ENCODE data around the gene NSFL1C.

Gene NSFL1C

DNA sequence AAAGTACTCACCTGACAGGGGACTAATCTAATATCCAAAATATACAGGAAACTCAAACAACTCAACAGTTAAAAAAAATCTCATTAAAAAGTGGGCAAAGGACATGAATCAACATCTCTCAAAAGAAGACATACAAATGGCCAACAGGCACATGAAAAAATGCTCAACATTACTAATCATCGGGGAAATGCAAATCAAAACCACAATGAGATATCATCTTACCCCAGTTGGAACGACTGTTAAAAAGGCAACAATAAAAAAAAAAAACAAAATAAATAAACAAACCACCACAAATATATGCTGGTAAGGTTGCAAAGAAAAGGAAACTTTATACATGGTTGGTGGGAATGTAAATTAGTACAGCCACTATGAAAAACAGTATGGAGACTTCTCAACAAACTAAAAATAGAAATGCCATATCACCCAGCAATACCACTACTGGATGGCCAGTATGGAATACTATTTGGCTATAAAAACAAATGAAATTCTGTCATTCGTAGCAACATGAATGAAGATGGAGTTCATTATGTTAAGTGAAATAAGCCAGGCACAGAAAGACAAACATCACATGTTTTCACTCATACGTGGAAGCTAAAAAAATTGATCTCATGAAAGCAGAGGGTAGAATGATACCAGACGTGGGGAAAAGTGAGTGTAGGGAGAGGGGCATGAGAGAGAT is 17.9 kb upstream of the NSFL1C start:
- DNase-seq, result no peak

DNA sequence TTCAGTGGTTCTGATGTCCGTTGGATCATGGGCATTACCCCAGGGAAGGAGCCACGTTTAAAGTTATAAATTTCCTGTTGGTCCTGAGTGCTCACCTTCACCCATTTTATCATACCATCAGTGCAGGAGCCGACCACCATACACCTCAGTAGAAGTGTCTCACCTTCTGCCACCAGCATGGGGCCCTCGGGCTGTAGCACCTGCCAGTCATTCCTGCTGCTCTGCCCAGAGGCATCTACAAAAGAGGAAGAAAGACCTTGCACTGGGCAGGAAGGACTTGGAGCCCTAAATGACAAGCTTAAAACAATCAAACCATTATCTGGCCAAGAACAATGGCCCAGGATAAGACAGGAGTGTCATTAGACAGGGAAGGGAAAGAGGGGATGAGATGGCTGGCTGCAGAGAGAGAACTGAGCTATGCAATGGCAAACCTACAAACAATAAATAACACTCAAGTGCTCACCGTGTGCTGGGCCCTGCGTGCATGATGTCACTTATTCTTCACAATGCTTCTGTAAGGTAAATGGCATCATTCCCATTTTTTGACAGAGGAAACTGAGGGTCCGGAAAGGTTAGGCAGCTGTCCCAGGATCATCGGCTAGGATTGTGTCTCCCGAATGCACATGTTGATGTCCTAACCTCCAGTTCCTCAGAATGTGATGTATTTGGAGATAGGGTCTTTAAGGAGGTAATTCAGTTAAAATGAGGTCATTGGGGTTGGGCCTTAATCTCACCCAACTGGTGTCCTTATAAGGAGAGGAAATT is 13.4 kb upstream of the NSFL1C start:
- DNase-seq, result no peak

DNA sequence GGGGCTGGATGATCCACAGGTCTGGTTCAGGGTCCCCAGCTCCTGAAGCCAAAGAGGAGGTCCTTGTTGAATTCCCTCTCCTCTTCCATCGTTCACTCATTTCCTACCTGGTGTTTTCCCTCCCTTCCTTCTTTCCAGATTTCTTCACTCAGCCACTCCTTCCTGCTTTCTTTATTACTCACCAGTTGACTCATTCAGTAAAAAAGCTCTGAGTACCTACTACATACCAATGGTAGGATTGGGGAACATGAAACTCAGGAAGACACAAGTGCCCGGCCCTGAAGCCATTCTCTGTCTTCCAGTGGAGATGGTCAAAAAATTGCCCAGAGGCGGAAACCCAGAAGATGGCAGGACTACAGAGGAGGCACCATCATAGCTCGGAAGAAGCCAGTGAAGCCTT is 11.9 kb upstream of the NSFL1C start:
- DNase-seq, result peak; percentile 50

DNA sequence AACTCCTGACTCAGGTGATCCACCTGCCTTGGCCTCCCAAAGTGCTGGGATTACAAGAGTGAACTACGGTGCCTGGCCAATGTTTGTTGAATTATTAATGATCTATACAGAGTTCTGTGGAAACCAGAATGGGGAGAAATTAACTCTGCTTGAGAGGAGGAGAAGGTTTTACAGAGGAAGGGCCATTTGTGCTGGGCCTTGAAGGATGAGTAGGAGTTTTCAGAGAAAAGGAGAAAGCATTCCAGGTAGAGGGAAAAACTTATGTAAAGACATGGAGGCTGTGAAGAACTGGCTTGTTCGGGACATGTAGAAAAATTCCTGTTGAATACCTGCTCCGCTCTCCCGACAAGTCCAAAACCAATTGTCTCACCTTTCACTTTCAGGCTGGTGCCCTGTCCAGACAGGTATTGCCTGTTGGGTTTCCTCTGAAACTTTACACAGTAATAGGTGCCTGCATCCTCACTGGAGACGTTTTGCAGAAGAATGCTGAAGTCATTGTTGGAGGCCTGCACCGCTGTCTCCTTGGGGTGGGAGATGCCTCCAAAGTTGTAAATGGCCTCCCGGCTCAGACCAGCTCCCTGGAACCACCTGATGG is 11.3 kb upstream of the NSFL1C start:
- no peak for DNase-seq

DNA sequence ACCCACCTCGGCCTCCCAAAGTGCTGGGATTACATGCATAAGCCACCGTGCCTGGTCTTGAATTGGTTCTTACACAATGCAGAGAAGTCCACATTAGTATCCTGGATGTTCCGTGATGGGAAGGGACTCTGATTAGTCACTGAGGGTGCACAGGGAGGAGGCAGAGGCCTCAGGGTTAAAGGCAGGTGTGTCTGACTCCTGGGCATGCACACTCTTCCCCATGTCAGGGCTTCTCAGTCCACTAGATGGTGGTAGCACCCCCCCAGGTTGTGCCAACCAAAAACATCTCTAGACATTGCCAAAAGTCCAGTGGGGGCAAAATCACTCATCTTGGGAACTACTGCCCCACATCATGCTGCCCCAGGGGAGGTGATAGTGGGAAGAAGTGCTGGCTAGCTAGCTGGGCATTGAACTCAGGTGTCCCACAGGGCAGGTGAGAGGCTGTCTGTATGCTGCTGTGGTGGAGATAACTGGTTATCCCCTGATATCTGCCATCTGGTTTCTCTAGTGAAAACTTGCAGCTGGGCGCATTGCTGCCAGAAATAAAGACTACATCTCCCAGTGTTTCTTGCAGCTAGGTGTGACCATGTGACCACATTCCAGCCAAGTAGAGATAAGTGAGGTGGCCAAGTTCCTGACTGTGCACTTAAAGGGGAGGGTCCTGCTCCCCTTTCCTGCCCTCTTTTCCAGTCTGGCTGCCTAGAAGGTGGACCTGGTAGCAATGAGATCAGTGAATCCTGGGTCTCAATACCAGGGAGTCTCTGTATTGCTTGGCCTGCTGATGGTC is 8.4 kb upstream of the NSFL1C start:
- no peak for DNase-seq

DNA sequence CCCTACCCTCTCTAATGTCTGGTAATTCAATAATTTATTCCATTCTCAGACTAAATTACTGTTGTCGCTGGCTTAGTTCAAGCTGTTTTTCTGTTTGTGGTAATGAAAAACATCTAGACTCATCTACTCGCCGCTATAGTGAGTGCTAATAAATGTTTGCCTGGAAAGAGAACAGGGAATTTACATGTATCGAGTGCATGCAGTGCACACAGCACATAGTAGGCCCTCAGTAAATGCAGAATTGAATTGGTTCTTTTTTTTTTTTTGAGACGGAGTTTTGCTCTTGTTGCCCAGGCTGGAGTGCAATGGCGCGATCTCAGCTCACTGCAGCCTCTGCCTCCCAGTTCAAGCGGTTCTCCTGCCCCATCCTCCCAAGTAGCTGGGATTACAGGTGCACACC is 7.7 kb upstream of the NSFL1C start:
- no peak for DNase-seq

DNA sequence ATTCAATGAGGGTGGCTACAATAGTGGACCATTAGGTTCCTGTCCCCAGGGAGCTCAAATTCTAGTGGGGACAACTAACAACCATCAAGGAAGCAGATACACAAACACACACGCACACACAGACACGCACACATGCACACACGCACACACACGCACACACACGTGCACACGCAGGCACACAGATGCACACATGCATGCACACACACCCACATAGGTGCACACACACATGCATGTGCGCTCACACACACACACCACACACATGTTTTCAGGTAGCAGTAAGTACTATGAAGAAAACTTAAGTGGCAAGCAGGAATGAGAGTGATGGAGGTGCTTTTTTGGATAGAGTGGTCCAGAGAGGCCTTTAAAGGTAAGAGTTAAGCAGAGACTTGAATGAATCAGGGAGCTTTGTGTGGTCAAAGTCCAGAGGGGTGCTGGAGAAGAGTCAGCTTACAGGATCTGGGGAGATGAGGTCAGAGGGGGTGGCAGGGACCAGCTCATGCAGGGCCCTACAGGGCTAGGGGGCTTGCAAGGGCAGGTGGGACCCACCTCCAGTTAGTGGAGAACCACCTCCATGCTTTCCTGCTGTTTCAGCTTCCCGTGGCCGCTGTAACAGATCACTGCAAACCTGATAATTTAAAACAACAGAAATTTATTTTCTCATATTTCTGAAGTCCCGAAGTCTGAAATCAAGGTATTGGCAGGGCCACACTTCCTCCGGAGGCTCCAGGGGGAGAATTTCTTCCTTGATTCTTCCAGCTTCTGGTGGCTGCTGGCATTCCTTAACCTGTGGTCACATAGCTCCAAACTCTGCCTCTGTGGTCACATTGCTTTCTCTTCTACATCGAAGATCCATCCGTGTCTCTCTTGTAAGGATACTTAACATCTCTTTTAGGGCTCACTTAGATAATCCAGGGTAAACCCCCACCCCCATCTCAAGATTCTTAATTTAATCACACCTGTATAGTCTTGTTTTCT is 6.9 kb upstream of the NSFL1C start:
- DNase-seq, result no peak

DNA sequence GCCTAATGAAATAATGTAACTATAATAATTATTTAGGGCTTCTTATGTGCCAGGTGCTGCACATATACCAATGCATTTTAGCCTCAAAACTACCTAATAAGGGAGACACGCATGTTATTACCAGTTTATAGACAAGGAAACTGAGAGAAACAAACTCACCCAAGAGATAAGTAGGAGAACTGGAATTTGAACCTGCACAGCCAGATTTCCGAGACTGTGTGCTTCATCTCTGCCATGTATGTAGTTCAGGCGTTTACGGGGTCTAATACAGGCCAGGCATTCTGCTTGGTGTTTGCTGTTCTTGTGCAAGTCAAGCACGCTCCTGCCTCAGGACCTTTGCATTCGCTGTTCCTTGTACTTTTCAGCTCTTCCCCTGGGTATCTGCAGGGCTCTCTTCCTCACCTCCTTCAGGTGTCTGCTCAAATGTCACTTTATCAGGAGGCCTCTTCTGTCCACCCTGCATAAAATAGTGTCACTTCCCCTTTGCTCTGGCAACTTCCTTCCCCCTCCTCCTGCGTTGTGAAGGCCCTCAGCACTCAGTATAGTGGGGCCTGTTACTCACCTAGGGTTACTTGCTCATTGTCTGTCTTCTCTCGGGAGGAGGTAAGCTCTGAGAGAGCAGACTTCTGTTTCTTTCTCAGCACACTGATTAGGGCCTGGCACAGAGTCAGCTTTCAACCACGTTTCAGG is 6.1 kb upstream of the NSFL1C start:
- no peak for DNase-seq

DNA sequence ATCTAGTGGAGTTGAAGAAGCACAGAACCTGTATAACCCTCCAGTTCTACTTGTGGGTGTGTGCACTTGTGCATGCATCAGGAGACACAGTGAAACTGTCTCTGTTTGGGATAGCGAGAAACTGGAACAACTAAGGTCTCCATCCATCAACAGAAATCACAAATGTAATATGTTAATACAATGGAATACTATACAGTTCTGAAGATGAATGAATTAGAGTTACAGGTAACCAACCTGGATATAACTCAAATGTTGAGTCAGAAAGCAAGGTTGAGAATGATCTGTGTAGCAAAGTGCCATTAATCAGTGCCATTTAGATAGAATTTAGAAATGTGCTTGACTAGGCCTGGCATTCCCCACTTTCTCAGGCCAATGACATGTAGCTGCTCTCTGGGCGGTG is 4.6 kb upstream of the NSFL1C start:
- no peak for DNase-seq

DNA sequence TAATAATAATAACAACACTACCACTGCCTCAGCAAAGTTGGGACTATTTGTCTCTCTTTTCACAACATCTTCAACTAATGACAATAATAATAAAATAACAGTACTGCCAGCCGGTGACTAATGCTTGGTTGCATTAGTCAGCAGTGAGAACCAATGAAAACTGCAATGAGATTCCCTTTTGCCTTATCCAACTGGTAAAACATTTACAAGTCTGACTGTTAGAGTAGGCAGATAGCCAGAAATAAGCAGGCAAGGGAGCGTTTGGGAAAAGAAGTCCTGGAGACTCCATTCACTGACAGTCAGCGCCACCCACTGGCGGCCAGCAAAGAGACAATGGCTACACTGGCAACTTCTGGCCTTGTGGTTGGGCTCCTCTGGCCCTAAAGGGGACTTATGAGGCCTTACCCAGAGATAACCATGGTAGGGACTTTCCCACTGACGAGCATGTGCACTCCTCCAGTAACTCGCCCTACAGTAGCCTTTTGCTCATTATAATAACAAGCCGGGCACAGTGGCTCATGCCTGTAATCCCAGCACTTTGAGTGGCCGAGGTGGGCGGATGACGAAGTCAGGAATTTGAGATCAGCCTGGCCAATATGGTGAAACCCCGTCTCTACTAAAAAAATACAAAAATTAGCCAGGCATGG is 3.4 kb upstream of the NSFL1C start:
- peak; percentile 98 for DNase-seq

DNA sequence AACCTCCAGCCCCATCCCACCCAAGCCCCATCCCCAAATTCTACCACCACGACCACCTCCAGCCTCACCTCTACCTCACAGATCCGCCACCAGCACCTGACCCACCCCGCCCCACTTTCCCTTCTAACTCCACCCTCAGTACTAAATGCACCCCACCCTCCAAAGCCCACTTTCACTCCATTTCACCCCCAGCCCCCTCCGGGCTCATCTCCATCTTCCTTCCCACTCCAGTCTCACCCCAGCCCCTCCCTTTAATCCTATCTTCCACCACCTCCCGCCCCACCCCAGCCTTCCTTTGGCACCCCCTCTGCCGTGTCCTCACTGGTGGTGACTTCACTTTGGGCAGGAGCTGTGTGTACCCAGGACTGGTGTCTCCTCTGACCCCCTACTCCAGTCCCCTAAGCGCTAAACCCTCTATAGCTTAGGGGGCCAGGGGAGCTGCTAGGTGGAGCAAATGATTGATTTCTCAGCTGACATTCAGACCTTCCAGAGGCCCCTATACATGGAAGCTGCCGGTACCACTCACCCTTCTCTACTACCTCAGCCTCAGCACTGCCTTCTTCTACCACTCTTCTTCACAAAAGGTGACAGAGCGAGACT is 2.8 kb upstream of the NSFL1C start:
- no peak for DNase-seq

DNA sequence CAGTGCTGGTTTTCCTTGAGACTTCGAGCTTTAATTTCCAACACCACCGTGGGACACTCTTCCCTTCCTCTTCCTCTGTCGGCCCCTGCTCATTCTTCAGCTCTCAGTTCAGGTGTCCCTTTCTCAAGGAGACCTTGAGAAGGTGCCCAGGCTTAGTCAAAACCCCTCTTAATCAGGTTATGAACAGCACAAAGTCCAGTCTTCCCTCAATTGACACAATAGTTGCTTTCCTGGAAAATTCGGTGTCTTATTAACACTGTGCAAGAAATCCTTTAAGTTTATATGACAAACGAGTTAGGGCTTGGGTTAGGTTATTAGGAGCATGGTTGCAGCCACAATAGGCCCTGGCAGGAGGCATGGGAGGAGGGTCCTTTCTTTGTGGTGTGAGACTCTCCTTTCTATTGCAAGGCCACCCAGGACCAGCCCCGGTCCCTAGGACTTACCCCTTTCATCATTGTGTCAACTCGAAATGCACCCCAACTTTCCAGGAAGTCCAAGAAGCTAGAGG is 1.5 kb upstream of the NSFL1C start:
- no peak for DNase-seq

DNA sequence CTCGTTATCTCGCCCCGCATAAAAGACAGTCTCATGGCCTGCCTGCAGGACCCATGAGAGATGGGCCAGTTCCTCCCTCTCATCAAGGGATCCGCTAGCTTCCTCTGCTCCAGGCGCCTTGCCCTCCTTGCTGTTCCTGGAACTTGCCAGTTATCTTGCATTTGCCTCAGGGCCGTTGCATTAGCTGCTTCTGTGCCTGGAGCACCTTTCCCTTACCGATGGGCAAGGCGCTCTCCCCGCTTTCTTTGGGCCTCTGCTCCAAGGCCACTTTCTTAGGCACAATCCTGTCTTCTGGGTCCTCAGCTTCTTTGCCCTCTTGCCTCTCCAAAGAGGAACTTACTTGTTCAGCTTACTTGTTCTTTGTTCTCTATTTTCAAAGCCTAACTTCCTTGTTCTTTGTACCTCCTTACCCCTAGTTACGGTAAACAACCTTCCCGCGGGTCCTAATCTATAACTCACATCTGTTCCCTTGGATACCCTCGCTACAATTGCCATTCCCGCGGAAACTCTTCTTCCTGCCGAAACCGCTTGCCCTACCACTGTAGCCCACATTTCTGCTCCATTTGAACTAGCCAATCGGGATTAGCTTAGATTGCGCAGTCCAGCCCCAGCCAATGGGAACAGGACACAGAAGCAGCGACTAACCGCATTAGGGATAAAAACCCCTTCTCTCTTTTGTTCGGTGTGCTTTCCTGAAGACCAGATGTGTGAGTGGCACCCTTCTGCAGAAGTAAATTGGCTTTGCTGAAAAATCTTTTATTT is 887 bp upstream of the NSFL1C start:
- DNase-seq, result no peak

DNA sequence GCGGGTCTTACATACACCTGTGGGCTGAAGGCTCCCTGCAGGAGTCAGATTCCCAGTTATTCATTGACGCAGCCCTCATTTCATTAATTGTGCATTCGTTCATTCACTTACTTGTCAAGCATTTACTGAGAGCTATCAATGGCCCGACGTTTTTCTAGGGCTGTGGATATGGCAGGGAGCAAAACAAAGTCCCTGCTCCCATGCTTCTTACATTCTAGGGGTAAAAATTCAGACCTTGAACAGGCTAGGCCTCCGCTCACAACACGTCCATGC is 369 bp upstream of the NSFL1C start:
- no peak for DNase-seq

DNA sequence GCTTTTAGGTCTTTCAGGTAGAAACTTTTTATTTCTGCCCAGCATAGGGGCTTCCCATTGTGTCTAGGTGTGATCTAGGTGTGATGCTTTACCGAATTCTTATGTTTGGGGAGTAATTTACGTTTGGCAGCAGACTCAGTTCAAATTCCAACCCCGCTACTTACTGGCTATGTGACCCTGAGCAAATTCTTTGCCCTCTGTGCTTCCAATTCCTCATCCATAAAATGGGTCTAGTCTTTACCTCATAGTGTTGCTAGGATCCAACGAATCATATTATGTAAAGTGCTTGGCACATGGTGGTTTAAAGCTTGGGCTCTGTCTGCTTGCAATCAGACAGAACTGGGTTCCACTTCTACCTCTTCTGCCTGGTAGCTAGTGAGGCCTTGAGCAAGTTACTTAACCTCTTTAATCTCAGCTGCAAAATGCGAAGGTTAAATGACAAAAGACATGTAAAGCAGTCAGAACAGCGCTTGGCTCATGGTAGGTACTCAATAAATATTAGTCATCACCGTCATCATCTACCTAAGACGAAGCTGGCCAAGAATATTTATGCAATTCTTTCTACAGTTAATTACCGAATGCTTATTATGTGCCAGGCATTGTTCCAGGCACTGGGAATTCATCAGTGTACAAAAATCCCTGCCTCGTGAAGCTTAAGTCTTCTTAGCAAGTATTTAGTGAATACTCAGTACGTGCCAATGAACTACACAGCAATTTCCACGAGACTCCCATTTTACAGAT is 1.0 kb downstream of the NSFL1C start:
- DNase-seq, result peak; percentile 14

DNA sequence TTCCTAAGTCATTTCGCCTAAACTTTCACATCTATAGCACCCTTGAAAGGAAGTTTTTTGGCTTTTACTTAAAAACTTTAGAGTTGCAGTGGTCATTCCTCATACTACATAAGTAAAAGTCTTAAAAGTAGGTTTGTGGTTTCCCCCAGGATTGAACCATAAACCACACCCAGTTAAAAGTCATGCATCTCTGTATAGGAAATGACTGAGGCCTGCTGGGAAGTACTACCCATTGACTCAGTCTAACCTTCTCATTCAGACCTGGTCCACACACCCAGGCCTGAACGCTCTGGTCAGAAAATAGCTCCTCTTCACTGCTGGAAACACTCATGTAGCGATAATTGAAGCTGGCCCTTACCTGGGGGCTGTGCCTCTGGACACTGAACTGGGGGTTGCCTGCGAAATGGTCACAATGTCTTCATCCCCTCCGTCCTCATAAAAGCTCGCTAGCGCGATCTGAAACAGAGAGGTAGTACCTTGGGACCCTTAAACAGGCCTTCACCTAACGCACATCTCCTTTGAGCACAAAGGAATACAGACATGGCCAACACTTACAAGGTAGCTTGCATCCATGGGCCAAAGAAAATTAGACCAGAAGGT is 2.6 kb downstream of the NSFL1C start:
- no peak for DNase-seq

DNA sequence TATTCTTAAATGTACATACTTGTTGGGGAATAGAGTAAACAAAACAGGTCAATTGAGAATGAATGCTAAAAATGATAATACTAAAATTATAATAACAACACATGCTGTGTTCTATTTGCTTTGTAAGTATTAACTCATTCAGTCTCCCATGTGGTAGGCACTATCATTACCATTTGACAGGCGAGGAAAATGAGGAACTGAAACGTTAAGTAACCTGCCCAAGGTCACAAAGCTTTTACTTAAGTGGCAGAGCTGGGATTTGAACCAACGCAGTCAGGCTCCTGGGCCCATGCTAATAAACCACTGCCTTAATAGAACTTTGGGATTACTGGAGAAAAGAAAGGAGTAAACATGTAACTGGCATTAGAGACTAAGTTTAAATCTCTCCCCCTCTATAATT is 3.8 kb downstream of the NSFL1C start:
- DNase-seq, result no peak

DNA sequence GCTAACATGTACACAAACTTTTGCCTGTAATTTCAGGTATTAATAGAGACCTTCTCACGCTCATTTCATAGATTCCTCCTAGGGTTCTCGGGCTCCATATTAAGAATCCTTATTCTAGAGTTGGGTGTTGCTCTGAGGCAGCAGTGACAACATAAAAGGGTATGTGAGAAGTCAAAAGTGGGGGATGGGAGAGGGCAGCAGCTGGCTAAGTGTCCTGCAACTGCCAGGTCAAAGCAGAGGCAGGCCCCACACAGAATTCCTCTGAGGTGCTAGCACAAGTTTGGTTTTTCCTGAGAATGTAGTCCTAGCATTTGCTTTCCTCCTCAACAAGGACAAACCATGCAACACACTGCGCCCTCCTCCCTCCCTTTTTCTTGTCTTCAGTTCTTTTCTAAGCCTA is 4.6 kb downstream of the NSFL1C start:
- no peak for DNase-seq

DNA sequence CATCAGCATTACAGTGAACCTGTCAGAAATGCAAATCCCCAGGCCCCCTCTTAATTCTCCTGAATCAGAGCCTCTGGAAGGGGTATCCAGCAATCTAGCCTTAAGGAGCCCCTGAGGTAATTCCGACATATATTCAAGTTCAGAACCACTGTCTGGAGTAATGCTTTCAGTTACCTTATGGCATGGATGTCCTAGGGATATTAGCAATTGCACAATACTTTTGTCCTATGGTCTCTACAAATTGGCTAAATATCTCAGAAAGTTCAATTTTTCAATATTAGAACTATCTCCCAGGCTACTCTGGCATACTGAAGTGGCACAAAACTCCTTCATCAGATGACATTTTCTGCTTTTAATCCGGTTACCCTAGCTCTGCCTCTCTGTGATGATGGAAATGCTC is 6.4 kb downstream of the NSFL1C start:
- no peak for DNase-seq
